Muscle layer of duodenum (tissue), 2 donors: ENCODE measurements around the gene SHD.

ENCODE experiments used
- H3K27ac ChIP-seq: one replicate; pipeline ENCODE4 v1.7.0; 2013; ENCODE audit warnings: mild to moderate bottlenecking, low read length
- H3K27me3 ChIP-seq: one replicate; pipeline ENCODE4 v1.7.0; 2013; ENCODE audit warnings: low read depth, mild to moderate bottlenecking, control low read depth, low read length
- H3K36me3 ChIP-seq, 2 donors: one replicate each; pipeline ENCODE4 v1.7.0; 2013; ENCODE audit warnings: low read length in 2 of 2, control low read depth in 1 of 2, mild to moderate bottlenecking in 1 of 2; ENCODE audit not compliant: insufficient read depth in 2 of 2, control insufficient read depth in 1 of 2
- H3K4me1 ChIP-seq, 2 donors: one replicate each; pipeline ENCODE4 v1.7.0; 2013; ENCODE audit warnings: low read length in 2 of 2, mild to moderate bottlenecking in 2 of 2, control low read depth in 1 of 2, moderate library complexity in 1 of 2; ENCODE audit not compliant: insufficient read depth in 2 of 2, control insufficient read depth in 1 of 2
- H3K4me3 ChIP-seq, 2 donors: one replicate each; pipeline ENCODE4 v1.7.0; 2013; ENCODE audit warnings: low read length in 2 of 2, low read depth in 1 of 2, mild to moderate bottlenecking in 1 of 2
- H3K9me3 ChIP-seq, 2 donors: one replicate each; pipeline ENCODE4 v1.7.0; 2013; ENCODE audit warnings: low read length in 2 of 2, control low read depth in 1 of 2, mild to moderate bottlenecking in 1 of 2; ENCODE audit not compliant: control insufficient read depth in 1 of 2
- donor health status: healthy.

Gene SHD

GRCh38 chr19:4302243-4302640 lies 23.2 kb downstream of the SHD start, which contains the start of gene TMIGD2:
TSS of gene TMIGD2 (minus strand) at chr19:4302389. CDS start at chr19:4302385, 4 bp downstream.
- Histone ChIP-seq H3K4me1 (peaks cover 0 to 8% of the 10 kb centered on the region in 2 donors), H3K4me3 (no peak within 1 kb of the TSS), H3K36me3 (no peaks in the 10 kb centered on the region), H3K27me3 (peaks cover 4% of the 10 kb centered on the region), H3K9me3 (no peaks in the 10 kb centered on the region), H3K27ac (no peak within 1 kb of the TSS)

GRCh38 chr19:4303819-4304537 lies 24.9 kb downstream of the SHD start:
- Histone ChIP-seq H3K9me3 (no peaks in the 10 kb centered on the region), H3K4me1 (peaks cover 0 to 8% of the 10 kb centered on the region in 2 donors), H3K4me3 (peak overlapping the region in 1 of 2 donors; percentile 44), H3K36me3 (no peaks in the 10 kb centered on the region), H3K27ac (no peak overlapping the region), H3K27me3 (peaks cover 4% of the 10 kb centered on the region)

- Histone ChIP-seq H3K36me3 (no peaks in the 10 kb centered on the region), H3K27ac (no peak within 1 kb of the TSS), H3K4me3 (peak within 1 kb of the TSS in 1 of 2 donors; percentile 44), H3K27me3 (peaks cover 4% of the 10 kb centered on the region), H3K4me1 (peaks cover 0 to 8% of the 10 kb centered on the region in 2 donors), H3K9me3 (no peaks in the 10 kb centered on the region)
Observed at GRCh38 chr19:4304538-4305256, 25.6 kb downstream of the SHD start, which contains the start of gene FSD1. TSS of gene FSD1 (plus strand) at chr19:4304598. CDS start at chr19:4304747, 149 bp downstream.

GRCh38 chr19:4305257-4305612 lies 26.2 kb downstream of the SHD start:
- peaks cover 0 to 8% of the 10 kb centered on the region in 2 donors for H3K4me1 ChIP-seq
- no peak overlapping the region for H3K4me3 ChIP-seq
- no peak overlapping the region for H3K27ac ChIP-seq
- no peaks in the 10 kb centered on the region for H3K9me3 ChIP-seq
- H3K27me3 ChIP-seq: peaks cover 4% of the 10 kb centered on the region
- H3K36me3 ChIP-seq: no peaks in the 10 kb centered on the region

- Histone ChIP-seq H3K27ac (no peak overlapping the region), H3K9me3 (no peaks in the 10 kb centered on the region), H3K27me3 (peaks cover 4% of the 10 kb centered on the region), H3K36me3 (no peaks in the 10 kb centered on the region), H3K4me3 (no peak overlapping the region), H3K4me1 (peaks cover 0 to 8% of the 10 kb centered on the region in 2 donors)
Observed at GRCh38 chr19:4305659-4306058, 26.6 kb downstream of the SHD start.

- Histone ChIP-seq H3K36me3 (no peaks in the 10 kb centered on the region), H3K4me1 (no peaks in the 10 kb centered on the region), H3K4me3 (no peak overlapping the region), H3K27ac (no peak overlapping the region), H3K27me3 (no peaks in the 10 kb centered on the region), H3K9me3 (no peaks in the 10 kb centered on the region)
Observed at GRCh38 chr19:4310247-4311121, 31.4 kb downstream of the SHD start.

DNA sequence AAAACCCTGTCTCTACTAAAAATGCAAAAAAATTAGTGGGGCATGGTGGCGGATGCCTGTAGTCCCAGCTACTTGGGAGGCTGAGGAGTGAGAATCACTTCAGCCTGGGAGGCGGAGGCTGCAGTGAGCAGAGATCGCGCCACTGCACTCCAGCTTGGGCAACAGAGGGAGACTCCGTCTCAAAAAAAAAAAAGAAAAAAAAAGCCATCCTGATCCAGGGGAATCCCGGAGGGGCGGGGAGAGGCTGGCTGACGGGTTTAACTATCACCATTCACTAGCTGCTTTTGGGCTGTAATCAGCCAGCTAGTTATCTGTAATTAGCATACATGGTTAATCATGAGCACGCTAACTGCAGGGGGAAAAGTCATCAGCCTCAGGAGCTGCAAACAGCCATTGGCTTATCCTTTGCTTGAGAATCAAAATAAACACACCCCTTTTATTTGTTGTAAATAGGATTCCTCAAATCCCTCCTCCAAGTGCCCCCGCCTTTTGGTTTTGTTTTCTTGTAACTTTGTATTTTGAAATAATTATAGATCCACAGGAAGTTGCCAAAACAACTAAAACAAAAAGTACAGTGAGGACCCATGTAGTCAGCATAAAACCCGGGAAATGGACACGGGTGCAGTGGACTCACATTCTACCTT lies 34.9 kb downstream of the SHD start:
- H3K4me3 ChIP-seq: no peak overlapping the region
- H3K36me3 ChIP-seq: no peaks in the 10 kb centered on the region
- no peaks in the 10 kb centered on the region for H3K4me1 ChIP-seq
- no peaks in the 10 kb centered on the region for H3K27me3 ChIP-seq
- no peak overlapping the region for H3K27ac ChIP-seq
- no peaks in the 10 kb centered on the region for H3K9me3 ChIP-seq

- no peaks in the 10 kb centered on the region for H3K36me3 ChIP-seq
- H3K9me3 ChIP-seq: no peaks in the 10 kb centered on the region
- no peak overlapping the region for H3K4me3 ChIP-seq
- no peak overlapping the region for H3K27ac ChIP-seq
- H3K4me1 ChIP-seq: no peaks in the 10 kb centered on the region
- no peaks in the 10 kb centered on the region for H3K27me3 ChIP-seq
Observed at GRCh38 chr19:4316956-4317355, 37.9 kb downstream of the SHD start.

- Histone ChIP-seq H3K4me1 (no peaks in the 10 kb centered on the region), H3K27ac (no peak overlapping the region), H3K9me3 (no peaks in the 10 kb centered on the region), H3K4me3 (no peak overlapping the region), H3K36me3 (no peaks in the 10 kb centered on the region), H3K27me3 (no peaks in the 10 kb centered on the region)
Observed at GRCh38 chr19:4318460-4318859, 39.4 kb downstream of the SHD start.

DNA sequence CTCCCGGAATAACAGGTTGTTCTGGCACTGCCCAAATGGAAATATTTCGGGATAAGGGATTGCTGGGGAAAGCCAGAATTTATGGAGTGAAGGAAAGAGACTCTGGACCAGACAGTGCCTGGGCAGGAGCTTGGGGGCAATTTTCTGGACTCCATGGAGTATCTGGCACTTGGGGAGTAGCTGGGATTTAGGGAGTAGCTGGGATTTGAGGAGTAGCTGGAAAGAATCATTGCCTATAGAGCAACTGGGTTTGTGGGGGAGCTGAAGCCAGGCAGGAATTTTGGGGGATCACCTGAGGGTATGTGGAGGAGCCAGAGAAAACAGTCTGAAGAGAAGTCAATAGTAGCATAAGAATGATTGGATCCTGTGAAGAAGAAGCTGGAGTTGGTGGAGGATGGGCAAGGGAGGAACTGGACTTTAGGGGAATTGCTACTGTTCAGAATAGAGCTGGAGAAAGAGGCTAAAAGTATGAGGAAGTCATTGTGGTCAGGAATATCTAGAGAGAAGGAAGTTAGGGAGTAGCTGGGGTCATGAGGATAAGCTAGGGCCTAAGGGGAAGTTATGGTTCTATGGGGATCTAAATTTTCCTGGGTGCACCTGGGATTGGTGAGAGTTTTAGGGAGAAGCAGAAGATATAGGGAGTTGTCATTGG lies 40.1 kb downstream of the SHD start:
- Histone ChIP-seq H3K27me3 (no peaks in the 10 kb centered on the region), H3K9me3 (no peaks in the 10 kb centered on the region), H3K27ac (no peak overlapping the region), H3K4me1 (no peaks in the 10 kb centered on the region), H3K4me3 (no peak overlapping the region), H3K36me3 (no peaks in the 10 kb centered on the region)
